GM12874 (cell line): ENCODE measurements around the gene MRPL42.

Source experiments
- CTCF ChIP-seq: IDR thresholded peaks from 2 replicates; pipeline ENCODE4 v1.5.1; 2011; ENCODE audit warnings: low read depth, mild to moderate bottlenecking, control low read depth, low read length, moderate library complexity; ENCODE audit not compliant: insufficient read depth

Gene MRPL42

GRCh38 chr12:93521225-93522080 lies 54.1 kb downstream of the MRPL42 start:
- TF ChIP-seq CTCF, result no peak

- TF ChIP-seq CTCF, result no peak
These were observed 57.2 kb downstream of the MRPL42 start for GRCh38 chr12:93524386-93525133.

GRCh38 chr12:93526786-93527428 lies 59.6 kb downstream of the MRPL42 start:
- TF ChIP-seq CTCF, result no peak

- no peak for TF ChIP-seq CTCF
These were observed 63.0 kb downstream of the MRPL42 start for GRCh38 chr12:93530358-93530757.

- no peak for TF ChIP-seq CTCF
These were observed 66.0 kb downstream of the MRPL42 start for GRCh38 chr12:93533310-93533709.

GRCh38 chr12:93536111-93536765 lies 68.9 kb downstream of the MRPL42 start:
- no peak for TF ChIP-seq CTCF
